ENCODE data around the gene HIPK2.

The HIPK2 gene

DNA sequence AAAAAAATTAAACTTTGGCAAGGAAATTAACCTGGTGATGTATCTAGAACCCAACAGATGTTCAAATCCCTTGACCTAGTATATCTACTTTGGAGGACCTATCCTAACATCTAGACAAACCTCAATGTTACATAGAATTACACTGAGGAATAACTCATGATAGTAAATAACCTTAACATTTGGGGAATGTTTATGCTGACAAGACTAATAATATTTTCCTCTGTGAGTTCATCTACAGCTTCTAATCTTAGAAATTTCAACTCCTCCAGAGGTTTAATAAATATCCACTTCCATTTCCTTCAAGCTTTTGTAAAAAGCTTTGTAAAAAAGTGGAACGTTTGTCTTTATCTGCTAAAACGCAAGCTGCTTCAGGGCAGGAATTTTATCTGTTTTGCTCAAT is 12.7 kb downstream of the HIPK2 start:
- no peak for TF ChIP-seq CTCF (conservative IDR thresholded peaks at IDR 0.05)
- no peak overlapping the region for H3K27ac ChIP-seq

- no peak for TF ChIP-seq CTCF (conservative IDR thresholded peaks at IDR 0.05)
- H3K27ac ChIP-seq: no peak overlapping the region
These were observed 14.5 kb downstream of the HIPK2 start for GRCh38 chr7:139763330-139763729.

- TF ChIP-seq CTCF (conservative IDR thresholded peaks at IDR 0.05): no peak
- no peak overlapping the region for H3K27ac ChIP-seq
These were observed 14.9 kb downstream of the HIPK2 start for GRCh38 chr7:139762886-139763285.

GRCh38 chr7:139758388-139758787 is 19.4 kb downstream of the HIPK2 start:
- no peak overlapping the region for H3K27ac ChIP-seq
- no peak for TF ChIP-seq CTCF (conservative IDR thresholded peaks at IDR 0.05)

GRCh38 chr7:139757968-139758367 is 19.8 kb downstream of the HIPK2 start:
- TF ChIP-seq CTCF (conservative IDR thresholded peaks at IDR 0.05): no peak
- no peak overlapping the region for H3K27ac ChIP-seq

DNA sequence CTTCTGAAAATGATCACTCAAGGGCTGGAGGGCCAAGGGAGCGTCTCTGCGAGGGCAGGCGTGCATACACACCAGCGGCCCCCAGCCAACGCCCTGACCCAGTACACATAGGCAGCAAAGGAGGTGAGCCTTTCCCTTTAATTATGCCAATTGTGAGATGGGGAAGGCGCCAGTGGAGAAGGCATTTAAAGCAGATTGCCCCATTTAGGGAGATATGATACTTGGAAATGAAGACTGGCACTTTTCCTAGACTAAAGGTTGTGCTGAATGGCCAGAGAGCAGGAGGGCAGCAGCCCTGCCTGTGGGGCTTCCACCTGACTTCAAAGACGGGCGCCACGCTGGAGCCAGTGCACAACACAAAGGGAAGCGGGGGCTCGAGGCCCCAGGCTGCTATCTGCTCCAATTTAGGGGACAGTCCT is 24.1 kb downstream of the HIPK2 start:
- no peak overlapping the region for H3K27ac ChIP-seq
- TF ChIP-seq CTCF (conservative IDR thresholded peaks at IDR 0.05): no peak

- H3K27ac ChIP-seq: no peak overlapping the region
These were observed 24.6 kb downstream of the HIPK2 start for GRCh38 chr7:139753081-139753692.

More at GRCh38 chr7:139753081-139753692, 24.6 kb downstream of the HIPK2 start:
- no peak; the same call in 1 of the 2 replicates for TF ChIP-seq CTCF (conservative IDR thresholded peaks at IDR 0.05)
